HT1080 (cell line): ENCODE results near the gene SGTA. TPM values are rescaled to one million over a fixed set of nuclear protein-coding genes. Genes with fewer than 3 reads are reported as not detected.

Source experiments
- DNase-seq: peaks from one replicate; pipeline ENCODE4 v3.0.0-alpha.2; 2015; ENCODE audit warnings: low read depth
- total RNA-seq: library from RNA; depleted of rRNA; stranded (reverse); fragments of >200 nt; shearing (Covaris generic); gene quantifications from 2 replicates; pipeline ENCODE4 v1.2.3, GENCODE V29; 2014

Gene SGTA
- total RNA-seq, 1 experiment from 2014 or later = 131 TPM

DNA sequence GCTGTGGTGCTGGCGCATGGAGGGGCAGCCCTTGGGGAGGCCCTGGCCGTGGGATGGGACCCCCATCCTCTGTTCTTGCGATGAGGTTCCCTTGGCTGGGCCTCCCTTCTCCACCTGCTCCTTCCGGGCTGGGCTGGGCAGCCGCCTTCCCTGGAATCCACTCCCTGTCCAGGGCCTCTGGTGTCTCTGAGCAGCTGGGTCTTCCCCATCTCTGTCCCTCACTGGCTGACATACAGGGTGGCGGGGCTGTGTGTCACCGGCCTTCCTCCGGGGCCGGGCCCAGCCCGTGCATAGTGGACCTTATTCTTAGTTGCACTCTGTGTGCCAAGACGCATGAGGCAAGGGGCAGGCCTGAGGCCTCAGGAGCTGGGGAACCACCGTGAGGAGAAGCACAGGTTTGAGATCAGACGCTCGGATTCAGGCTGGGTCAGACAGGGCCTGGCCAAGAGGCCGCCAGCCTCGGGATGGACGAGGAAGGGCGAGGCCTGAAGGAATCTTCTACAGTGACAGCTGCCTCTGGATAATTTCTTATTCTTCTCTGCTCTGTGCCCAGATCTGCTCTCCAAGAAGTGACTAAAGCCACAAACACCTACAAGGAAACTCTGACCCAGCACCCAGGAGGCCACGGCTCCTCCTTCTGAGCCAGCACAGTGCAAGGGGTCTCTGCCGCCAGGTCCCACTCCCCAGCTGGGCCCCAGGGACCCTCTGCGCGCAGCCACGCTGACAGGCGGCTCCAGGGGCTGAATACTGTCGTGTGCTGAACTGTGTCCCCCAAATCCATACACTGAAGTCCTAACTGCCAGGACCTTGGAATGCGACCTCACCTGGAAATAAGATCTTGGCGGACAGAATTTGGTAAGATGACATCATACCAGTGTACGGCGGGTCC lies 11.0 kb downstream of the SGTA start:
- DNase-seq = no peak

- DNase-seq = no peak
Measured at GRCh38 chr19:2770055-2771013, 12.7 kb downstream of the SGTA start.

GRCh38 chr19:2769218-2769617 lies 13.9 kb downstream of the SGTA start:
- DNase-seq = no peak

GRCh38 chr19:2768365-2769132 lies 14.5 kb downstream of the SGTA start:
- no peak for DNase-seq

GRCh38 chr19:2767688-2768087 lies 15.4 kb downstream of the SGTA start:
- DNase-seq = no peak

GRCh38 chr19:2766594-2767372 lies 16.3 kb downstream of the SGTA start:
- no peak for DNase-seq

- DNase-seq = no peak
Measured at GRCh38 chr19:2765376-2765775, 17.7 kb downstream of the SGTA start.

GRCh38 chr19:2764945-2765344 lies 18.1 kb downstream of the SGTA start:
- no peak for DNase-seq

- no peak for DNase-seq
Measured at GRCh38 chr19:2763687-2764086, 19.4 kb downstream of the SGTA start.

DNA sequence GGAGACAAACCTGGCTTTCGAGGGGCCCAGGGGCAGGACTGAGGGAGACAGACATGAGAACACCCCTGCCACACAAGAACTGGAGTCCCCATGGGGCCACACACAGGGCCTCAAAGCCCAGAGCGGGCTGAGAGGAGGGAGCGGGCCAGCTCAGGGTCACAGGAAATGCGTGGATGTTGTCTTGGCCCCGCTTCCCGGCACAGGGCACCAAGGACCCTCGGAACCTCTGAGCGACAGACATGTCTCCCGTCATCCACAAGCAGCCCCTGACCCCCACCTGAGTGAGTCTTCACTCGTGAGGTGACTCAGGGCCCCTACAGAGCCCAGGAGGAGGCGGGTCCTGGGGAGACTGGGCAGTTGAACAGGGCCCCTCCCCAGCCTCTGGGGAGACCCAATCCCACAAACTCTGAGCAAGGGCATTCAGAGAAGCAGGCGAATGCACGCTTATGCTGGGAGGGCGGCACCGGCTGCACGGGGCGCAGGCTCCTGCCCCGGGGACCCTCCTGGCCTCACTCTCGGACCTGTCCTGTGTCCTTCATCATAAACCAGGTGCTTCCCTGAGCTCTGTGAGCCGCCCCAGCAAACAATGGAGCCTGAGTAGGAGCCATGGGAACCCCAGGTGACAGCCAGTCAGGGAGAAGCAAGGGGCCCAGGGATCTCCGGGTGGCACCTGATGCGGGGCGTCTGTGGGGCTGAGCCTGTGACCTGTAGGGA lies 20.1 kb downstream of the SGTA start:
- no peak for DNase-seq

GRCh38 chr19:2761876-2762782 lies 20.9 kb downstream of the SGTA start:
- DNase-seq = no peak

GRCh38 chr19:2761309-2761677 lies 21.8 kb downstream of the SGTA start:
- DNase-seq = no peak

DNA sequence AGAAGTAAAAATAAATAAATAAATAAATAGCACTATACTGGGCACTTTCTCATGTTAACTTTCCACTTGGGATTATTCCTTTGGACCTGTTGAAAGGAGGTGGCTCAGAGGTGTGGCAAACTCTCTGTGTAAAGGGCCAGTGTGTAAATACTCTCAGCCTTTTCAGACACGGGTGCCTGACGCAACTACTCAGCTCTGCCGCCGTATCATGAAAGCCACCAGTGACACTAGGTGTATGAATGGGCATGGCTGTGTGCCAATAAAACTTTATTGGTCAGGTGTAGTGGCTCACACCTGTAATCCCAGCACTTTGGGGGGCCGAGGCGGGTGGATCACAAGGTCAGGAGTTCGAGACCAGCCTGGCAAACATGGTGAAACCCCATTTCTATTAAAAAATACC lies 23.1 kb downstream of the SGTA start:
- no peak for DNase-seq

- no peak for DNase-seq
Measured at GRCh38 chr19:2759362-2759761, 23.7 kb downstream of the SGTA start.

DNA sequence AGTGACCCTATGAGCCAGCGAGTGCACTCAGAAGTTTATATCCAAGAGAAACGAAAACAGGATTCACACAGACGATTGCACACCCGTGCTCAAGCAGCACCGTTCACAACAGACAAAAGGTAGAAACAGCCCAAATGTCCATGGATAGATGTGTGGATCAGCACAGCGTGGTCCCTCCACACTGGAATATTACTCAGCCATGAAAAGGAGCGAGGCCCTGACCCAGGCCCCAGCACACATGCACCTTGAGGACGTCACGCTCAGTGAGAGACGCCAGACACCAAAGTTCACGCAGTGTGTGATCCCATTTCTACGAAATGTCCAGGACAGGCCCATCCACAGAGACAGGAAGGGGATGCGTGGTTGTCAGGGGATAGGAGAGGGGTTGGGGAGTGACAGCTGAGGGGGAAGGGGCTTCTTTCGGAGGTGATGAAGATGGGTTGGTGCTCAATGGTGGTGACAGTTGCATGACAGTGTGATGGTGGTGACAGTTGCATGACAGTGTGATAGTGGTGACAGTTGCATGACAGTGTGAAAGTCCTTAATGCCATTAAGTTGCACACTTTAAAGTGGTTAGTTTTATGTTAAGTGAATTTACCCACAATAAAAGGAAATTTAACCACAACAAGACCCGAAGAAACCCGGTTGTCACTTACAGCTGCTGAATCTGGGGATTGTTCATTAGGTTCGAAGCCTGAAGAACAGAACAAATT lies 24.3 kb downstream of the SGTA start:
- no peak for DNase-seq

DNA sequence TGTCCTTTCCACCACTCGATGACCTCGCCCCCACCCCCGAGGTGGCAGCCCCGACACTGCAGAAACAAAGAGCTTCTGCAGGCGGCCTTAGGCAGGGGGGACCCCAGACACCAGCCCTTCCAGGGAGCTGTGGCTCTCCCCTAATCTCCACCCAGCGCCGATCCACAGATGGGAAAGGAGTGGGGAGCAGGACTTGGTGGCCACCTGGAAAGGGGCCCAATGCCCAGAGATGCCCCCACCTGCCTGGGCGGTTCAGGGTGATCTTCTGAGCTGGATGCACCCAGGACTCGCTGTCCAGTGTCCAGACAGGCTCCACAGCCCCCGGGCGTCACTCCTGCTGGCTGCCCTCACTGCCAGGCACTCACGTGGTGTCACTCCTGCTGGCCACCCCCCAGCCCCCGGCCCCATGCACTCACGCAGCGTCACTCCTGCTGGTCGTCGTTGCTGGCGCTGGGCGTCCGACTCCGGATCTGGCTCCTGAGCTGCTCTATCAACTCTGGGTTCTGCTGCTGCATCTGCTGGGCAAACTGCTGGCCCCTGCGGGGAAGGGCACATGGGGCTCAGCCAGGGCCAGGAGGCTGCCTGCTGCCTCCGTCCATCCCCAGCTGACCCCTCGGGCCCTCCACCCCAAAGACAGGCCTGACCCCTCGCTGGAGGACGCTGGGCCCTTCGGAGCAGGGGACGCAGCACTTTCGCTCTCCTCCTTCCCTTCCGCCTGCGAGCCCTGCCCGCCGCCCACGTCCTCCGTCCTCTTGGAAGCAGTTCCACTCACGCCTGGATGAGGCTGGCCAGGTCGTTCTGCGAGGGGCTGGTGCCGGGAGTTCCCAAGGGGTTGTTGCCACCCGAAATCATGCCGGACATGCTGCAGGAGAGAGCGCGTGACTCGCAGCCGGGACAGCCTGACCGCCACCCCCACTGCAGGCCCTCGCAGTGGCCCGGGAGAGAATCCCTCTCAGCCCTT lies 25.9 kb downstream of the SGTA start:
- no peak for DNase-seq

GRCh38 chr19:2756477-2756876 lies 26.6 kb downstream of the SGTA start:
- no peak for DNase-seq
